Smooth muscle cell (in vitro differentiated cells): ENCODE results near the gene TMEM45B. TPM values are rescaled to one million over a fixed set of nuclear protein-coding genes. Genes with fewer than 3 reads are reported as not detected.
A peak's percentile ranks its signal among the peaks of the same experiment; 100 is the strongest.
"Not testable (repeated sequence)": the region's sequence is repeated elsewhere in the genome, so short reads cannot be mapped to it uniquely, and the experiment has no call there.

Experiments used
- DNase-seq: peaks from one replicate; lab custom pipeline; 2025; ENCODE audit not compliant: unreplicated experiment; lab: John Stamatoyannopoulos, UW
- H2AFZ ChIP-seq: fragments of 200-600 bp; sonication (generic); 2 replicates; pipeline ENCODE4 v1.6.0; 2016; ENCODE audit warnings: antibody characterized with exemption, low read depth, mild to moderate bottlenecking
- H3F3A ChIP-seq: fragments of 200-600 bp; sonication (generic); 2 replicates; pipeline ENCODE4 v1.6.0; 2017; ENCODE audit warnings: antibody characterized with exemption, low read depth
- H3K27ac ChIP-seq: fragments of 200-600 bp; sonication (generic); 2 replicates; pipeline ENCODE4 v1.5.1; 2016; ENCODE audit warnings: low read depth, mild to moderate bottlenecking
- H3K27me3 ChIP-seq: fragments of 200-600 bp; sonication (generic); 2 replicates; pipeline ENCODE4 v1.6.1; 2016; ENCODE audit warnings: low read depth, mild to moderate bottlenecking
- H3K36me3 ChIP-seq: fragments of 200-600 bp; sonication (generic); 2 replicates; pipeline ENCODE4 v1.5.1; 2016; ENCODE audit warnings: low read depth
- H3K4me1 ChIP-seq: fragments of 200-600 bp; sonication (generic); 2 replicates; pipeline ENCODE4 v1.5.1; 2016; ENCODE audit warnings: low read depth
- H3K4me2 ChIP-seq: fragments of 200-600 bp; sonication (generic); 2 replicates; pipeline ENCODE4 v1.6.0; 2016; ENCODE audit warnings: mild to moderate bottlenecking
- H3K4me3 ChIP-seq: fragments of 200-600 bp; sonication (generic); 2 replicates; pipeline ENCODE4 v1.5.1; 2016; ENCODE audit warnings: mild to moderate bottlenecking
- H3K79me2 ChIP-seq: fragments of 200-600 bp; sonication (generic); 2 replicates; pipeline ENCODE4 v1.6.0; 2016; ENCODE audit warnings: low read depth, mild to moderate bottlenecking
- H3K9ac ChIP-seq: fragments of 200-600 bp; sonication (generic); 2 replicates; pipeline ENCODE4 v1.6.0; 2016; ENCODE audit warnings: low read depth
- H3K9me3 ChIP-seq: fragments of 200-600 bp; sonication (generic); replicated peaks from 2 replicates; pipeline ENCODE4 v1.5.1; 2016; ENCODE audit warnings: low read depth
- H4K20me1 ChIP-seq: fragments of 200-600 bp; sonication (generic); 2 replicates; pipeline ENCODE4 v1.6.0; 2016; ENCODE audit warnings: low read depth
- WGBS: methylation state at CpG from one replicate; pipeline ENCODE4 v1.1.7; 2016; ENCODE audit warnings: low lambda C conversion rate; 5-methylcytosine and 5-hydroxymethylcytosine counted together
- polyA plus RNA-seq: library from polyadenylated mRNA; unstranded; fragments of >200 nt; fragmentation: Nextera tagmentation; extraction: Ambion mirVana; gene quantifications from 2 replicates; pipeline ENCODE4 v1.2.1, GENCODE V29; 2016
- total RNA-seq: library from RNA; depleted of rRNA; stranded (reverse); fragments of >200 nt; gene quantifications from 2 replicates; pipeline ENCODE4 v1.2.3, GENCODE V29; 2014
- TF ChIP-seq, protein P1 (sequence below): fragments of 200-600 bp; sonication (generic); IDR thresholded peaks from 2 replicates; pipeline ENCODE4 v1.5.1; 2017; ENCODE audit warnings: borderline replicate concordance, mild to moderate bottlenecking, antibody characterized with exemption; ENCODE audit not compliant: insufficient read depth, poor library complexity, severe bottlenecking

The TMEM45B gene
- total and polyA plus RNA-seq, 2 experiments from 2014 or later = 3.4 to 4.0 TPM

DNA sequence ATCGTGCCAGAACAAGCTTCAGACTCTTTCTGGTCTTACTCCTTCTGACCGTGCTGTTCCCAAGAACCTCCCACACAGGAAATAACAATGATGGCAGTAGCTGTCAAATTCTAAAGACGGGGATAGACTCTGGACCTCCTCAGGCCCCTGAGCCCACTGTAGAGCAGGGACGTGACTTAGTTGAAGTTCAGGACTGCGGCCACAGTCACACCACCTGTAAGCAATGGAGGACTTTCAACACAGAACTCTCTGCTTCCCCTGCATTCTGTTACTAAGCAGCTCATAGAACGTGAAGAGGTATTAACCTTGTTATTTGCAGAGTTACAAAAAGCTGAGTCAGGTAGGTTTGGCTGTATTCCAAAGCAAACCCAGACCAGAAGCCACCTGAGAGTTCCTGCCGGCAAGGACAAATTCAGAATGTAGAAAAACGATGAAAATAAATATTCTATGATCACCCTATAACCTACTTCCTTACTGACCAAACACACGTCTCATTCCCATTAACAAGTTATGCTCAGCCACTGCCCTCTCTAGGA, 12.7 kb downstream of the TMEM45B start:
- H3F3A ChIP-seq = no peaks in the 10 kb centered on the region
- no peak overlapping the region for H3K4me3 ChIP-seq
- TF ChIP-seq, protein P1, sequence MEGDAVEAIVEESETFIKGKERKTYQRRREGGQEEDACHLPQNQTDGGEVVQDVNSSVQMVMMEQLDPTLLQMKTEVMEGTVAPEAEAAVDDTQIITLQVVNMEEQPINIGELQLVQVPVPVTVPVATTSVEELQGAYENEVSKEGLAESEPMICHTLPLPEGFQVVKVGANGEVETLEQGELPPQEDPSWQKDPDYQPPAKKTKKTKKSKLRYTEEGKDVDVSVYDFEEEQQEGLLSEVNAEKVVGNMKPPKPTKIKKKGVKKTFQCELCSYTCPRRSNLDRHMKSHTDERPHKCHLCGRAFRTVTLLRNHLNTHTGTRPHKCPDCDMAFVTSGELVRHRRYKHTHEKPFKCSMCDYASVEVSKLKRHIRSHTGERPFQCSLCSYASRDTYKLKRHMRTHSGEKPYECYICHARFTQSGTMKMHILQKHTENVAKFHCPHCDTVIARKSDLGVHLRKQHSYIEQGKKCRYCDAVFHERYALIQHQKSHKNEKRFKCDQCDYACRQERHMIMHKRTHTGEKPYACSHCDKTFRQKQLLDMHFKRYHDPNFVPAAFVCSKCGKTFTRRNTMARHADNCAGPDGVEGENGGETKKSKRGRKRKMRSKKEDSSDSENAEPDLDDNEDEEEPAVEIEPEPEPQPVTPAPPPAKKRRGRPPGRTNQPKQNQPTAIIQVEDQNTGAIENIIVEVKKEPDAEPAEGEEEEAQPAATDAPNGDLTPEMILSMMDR = no peak
- peak overlapping the region; percentile 38 for H3K27ac ChIP-seq
- H3K79me2 ChIP-seq = no peaks in the 10 kb centered on the region
- H3K9ac ChIP-seq = no peak overlapping the region
- 76% methylated on average over 9 of the region's 9 CpGs for WGBS
- H3K4me1 ChIP-seq = no peaks in the 10 kb centered on the region
- no peak overlapping the region for H3K4me2 ChIP-seq
- H2AFZ ChIP-seq = no peak overlapping the region
- H3K36me3 ChIP-seq = no peaks in the 10 kb centered on the region
- no peak for DNase-seq
- no peaks in the 10 kb centered on the region for H4K20me1 ChIP-seq
- no peaks in the 10 kb centered on the region for H3K27me3 ChIP-seq
- no peaks in the 10 kb centered on the region for H3K9me3 ChIP-seq

DNA sequence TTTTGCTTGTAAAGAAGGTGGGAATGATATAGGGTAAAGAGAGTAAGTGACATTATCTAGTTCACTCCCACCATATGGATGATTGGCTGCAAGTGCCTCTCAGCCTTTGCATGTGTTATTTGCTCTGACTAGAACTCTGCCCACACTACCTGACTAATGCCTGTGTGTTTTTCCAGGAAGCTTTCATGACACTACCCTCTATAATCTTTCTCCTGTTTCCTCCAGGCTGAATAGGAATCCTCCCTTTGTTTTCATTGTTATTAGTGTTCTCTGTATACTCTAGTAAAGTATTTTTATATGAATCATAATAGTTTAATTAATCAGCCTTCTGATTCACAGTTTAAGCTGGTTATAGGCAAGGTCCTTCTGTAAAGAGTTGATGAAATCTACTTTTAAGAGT, 13.8 kb downstream of the TMEM45B start:
- not testable (repeated sequence) for H3F3A ChIP-seq, H3K27me3 ChIP-seq, H3K36me3 ChIP-seq, H3K79me2 ChIP-seq, DNase-seq, H3K4me2 ChIP-seq, H3K4me3 ChIP-seq, H4K20me1 ChIP-seq, H3K9ac ChIP-seq, H2AFZ ChIP-seq, H3K4me1 ChIP-seq, H3K9me3 ChIP-seq
- peak overlapping the region; percentile 38 for H3K27ac ChIP-seq

DNA sequence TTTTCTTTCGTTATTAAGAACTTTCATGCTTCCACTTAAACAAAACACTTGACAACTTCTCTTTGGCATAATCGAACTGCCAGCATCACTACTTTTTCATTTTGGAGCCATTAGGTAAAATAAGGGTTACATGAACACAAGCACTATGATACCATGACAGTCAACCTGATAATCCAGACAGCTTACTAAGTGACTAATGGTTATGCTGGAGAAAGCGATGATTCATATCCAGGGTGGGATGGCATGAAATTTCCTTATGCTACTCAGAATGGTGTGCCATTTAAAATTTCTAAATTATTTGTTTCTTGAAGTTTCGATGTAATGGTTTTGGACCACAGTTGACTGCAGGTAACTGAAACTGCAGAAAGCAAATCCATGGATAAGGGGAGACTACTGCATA, 15.6 kb downstream of the TMEM45B start:
- not testable (repeated sequence) for H2AFZ ChIP-seq, H3K4me2 ChIP-seq, H3K36me3 ChIP-seq, H3F3A ChIP-seq, H3K79me2 ChIP-seq, H3K9ac ChIP-seq, H3K4me3 ChIP-seq, H3K4me1 ChIP-seq, H3K27me3 ChIP-seq, H4K20me1 ChIP-seq, H3K9me3 ChIP-seq, DNase-seq
- H3K27ac ChIP-seq = peak overlapping the region; percentile 33
- WGBS = 68% methylated on average over 4 of the region's 4 CpGs

DNA sequence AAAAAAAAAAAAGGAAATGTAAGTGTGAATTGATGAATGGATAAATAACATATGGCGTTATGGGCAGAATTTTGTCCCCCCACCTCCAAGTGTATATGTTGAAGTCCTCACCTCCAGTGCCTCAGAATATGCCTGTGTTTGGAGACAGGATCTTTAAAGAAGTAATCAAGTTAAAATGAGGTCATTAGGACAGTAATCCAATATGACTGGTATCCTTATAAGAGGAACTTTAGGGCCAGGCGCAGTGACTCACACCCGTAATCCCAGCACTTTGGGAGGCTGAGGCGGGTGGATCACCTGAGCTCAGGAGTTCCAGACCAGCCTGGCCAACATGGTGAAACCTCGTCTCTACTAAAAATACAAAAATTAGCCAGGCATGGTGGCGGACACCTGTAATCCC, 17.6 kb downstream of the TMEM45B start:
- H3K9ac ChIP-seq, H3K27me3 ChIP-seq, H3K9me3 ChIP-seq, H3K4me2 ChIP-seq, H3K4me1 ChIP-seq, H3K36me3 ChIP-seq, H2AFZ ChIP-seq, H4K20me1 ChIP-seq, DNase-seq, H3K27ac ChIP-seq, H3F3A ChIP-seq, H3K4me3 ChIP-seq, H3K79me2 ChIP-seq: not testable (repeated sequence)
- 91% methylated on average over 6 of the region's 6 CpGs for WGBS

DNA sequence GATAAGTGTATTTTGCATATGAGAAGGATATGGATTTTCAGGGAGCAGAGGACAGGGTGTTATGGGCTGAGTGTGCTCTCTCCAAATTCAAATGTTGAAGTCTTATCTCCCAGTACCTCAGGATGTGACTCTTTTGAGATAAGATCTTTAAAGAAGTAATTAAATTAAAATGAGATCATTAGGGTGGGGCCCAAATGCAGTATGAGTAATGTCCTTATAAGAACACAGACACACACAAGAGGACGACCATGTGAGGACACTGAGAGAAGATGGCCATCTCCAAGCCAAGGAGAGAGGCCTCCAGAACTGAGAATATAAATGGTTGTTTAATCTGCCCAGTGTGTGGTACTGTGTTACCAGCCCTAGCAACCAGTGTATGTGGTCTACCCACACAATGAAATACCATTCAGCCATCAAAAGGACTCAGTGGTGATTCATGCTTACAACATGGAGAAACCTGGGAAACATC, 20.8 kb downstream of the TMEM45B start:
- WGBS = 67% methylated on average over 1 of the region's 1 CpG
- not testable (repeated sequence) for H4K20me1 ChIP-seq, H3K4me1 ChIP-seq, DNase-seq, H3K4me2 ChIP-seq, H3K4me3 ChIP-seq, H3F3A ChIP-seq, H3K36me3 ChIP-seq, H3K9me3 ChIP-seq, H3K79me2 ChIP-seq, H2AFZ ChIP-seq, H3K9ac ChIP-seq, H3K27me3 ChIP-seq
- H3K27ac ChIP-seq = peak overlapping the region; percentile 43
